Esophagus (tissue), 2 donors: ENCODE data around the gene LRMDA. TPM values are rescaled to one million over a fixed set of nuclear protein-coding genes. Genes with fewer than 3 reads are reported as not detected.

Source experiments
- H3K27ac ChIP-seq, 2 donors: one replicate each; pipeline ENCODE4 v1.5.1; 2013; ENCODE audit warnings: low read depth in 2 of 2, mild to moderate bottlenecking in 2 of 2, inconsistent platforms in 1 of 2, low read length in 1 of 2, moderate library complexity in 1 of 2
- H3K27me3 ChIP-seq, 2 donors: one replicate each; pipeline ENCODE4 v1.6.1; 2013; ENCODE audit warnings: low read length in 2 of 2, control low read depth in 1 of 2, mild to moderate bottlenecking in 1 of 2; ENCODE audit not compliant: insufficient read depth in 2 of 2, control insufficient read depth in 1 of 2
- H3K36me3 ChIP-seq, 2 donors: one replicate each; pipeline ENCODE4 v1.6.1; 2013; ENCODE audit warnings: low read length in 1 of 2; ENCODE audit not compliant: control insufficient read depth in 2 of 2, insufficient read depth in 2 of 2
- H3K4me1 ChIP-seq, 2 donors: one replicate each; pipeline ENCODE4 v1.6.1; 2013; ENCODE audit warnings: low read length in 1 of 2; ENCODE audit not compliant: control insufficient read depth in 2 of 2, insufficient read depth in 2 of 2
- H3K4me3 ChIP-seq, 2 donors: one replicate each; pipeline ENCODE4 v1.5.1; 2013; ENCODE audit warnings: low read length in 2 of 2, mild to moderate bottlenecking in 2 of 2, low read depth in 1 of 2, moderate library complexity in 1 of 2
- H3K9me3 ChIP-seq, 2 donors: one replicate each; pipeline ENCODE4 v1.6.1; 2013; ENCODE audit warnings: mild to moderate bottlenecking in 2 of 2, low read depth in 1 of 2, low read length in 1 of 2, moderate library complexity in 1 of 2; ENCODE audit not compliant: control insufficient read depth in 2 of 2, insufficient read depth in 1 of 2
- WGBS, 2 donors: extraction: QIAGEN DNeasy Blood & Tissue Kit; methylation state at CpG; one replicate each; pipeline ENCODE4 v1.1.7; 2013; 5-methylcytosine and 5-hydroxymethylcytosine counted together
- polyA plus RNA-seq, 2 donors: library from polyadenylated mRNA; stranded (reverse); fragments of 200-250 nt; gene quantifications; one replicate each; pipeline ENCODE4 v1.2.3, GENCODE V29; 2013
- donor health status: healthy with polysubstance abuse.
- donor health status: Bipolar disorder and iron deficiency.

LRMDA gene
- polyA plus RNA-seq, 2 donors: 1.8 to 4.0 TPM

DNA sequence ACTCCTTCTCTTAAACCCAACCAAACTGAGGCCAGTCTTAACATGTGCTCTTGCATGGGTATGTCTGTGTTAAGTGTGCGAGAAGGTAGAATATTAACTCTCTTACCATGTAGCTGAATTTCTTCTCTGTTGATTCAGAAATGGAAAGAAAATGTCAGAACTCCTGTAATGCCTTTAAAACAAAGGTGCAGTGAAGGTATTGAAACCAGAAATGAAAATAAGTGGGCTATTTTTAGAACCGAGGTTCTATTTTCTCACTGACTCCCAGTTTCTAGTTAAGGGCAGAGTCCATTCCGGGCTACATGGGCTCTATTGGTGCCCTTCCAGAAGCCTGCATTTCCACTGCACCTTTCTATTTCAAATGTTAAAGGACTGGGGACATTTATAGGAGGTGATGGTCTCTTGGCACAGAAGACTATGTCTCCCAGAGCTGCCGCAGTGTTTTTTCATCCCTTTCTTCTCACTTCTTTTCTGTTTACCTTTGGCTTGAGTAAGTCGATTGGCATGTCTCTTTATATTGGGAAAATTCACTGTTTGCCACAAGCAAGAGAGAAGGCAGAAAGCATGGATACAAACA, 174.9 kb downstream of the LRMDA start:
- no peaks in the 10 kb centered on the region for H3K4me1 ChIP-seq
- H3K9me3 ChIP-seq: no peaks in the 10 kb centered on the region
- no peaks in the 10 kb centered on the region for H3K27me3 ChIP-seq
- no peak overlapping the region for H3K4me3 ChIP-seq
- no peaks in the 10 kb centered on the region for H3K36me3 ChIP-seq
- no peak overlapping the region for H3K27ac ChIP-seq
- WGBS, 2 donors: 55 to 63% methylated on average over 5 of the region's 5 CpGs

DNA sequence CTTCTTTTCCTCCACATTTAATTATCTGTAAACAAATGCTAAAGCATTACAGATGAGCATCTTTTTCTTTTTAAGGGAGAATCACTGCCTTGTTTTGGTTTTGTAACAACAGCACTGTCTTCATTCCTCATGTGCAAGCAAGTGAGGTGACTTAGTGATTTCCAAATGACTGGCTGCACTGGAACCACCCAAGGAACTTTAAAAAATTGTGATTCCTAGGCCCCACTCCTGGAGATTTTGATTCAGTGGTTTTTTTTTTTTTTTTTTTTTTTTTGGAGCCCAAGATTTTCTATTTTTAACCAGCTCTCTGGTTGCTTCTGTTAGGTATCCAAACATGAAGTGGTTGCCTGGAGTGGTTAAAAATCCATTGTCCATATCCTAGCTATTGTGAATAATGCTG, 176.2 kb downstream of the LRMDA start:
- H3K36me3 ChIP-seq: no peaks in the 10 kb centered on the region
- no peaks in the 10 kb centered on the region for H3K27me3 ChIP-seq
- no peaks in the 10 kb centered on the region for H3K4me1 ChIP-seq
- no peaks in the 10 kb centered on the region for H3K9me3 ChIP-seq
- no peak overlapping the region for H3K4me3 ChIP-seq
- H3K27ac ChIP-seq: no peak overlapping the region

DNA sequence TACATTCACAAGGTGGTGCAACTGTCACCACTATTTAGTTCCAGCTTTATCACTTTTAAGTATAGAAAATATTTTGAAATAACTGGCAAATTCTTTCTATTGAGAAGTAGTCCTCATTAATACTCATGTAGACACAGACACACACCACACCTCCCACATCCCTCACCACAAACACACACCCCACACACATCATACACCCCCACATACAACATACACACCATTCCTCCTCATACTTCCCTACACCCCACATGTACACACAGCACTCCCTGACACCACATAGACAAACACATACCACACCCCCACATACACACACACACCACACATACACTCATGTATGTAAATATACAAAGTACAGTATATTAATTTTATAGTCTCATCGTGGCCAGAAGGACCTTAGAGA, 178.8 kb downstream of the LRMDA start:
- Histone ChIP-seq H3K27ac (no peak overlapping the region), H3K4me1 (no peaks in the 10 kb centered on the region), H3K36me3 (no peaks in the 10 kb centered on the region), H3K4me3 (no peak overlapping the region), H3K27me3 (no peaks in the 10 kb centered on the region), H3K9me3 (no peaks in the 10 kb centered on the region)
- WGBS, 2 donors: 11 to 44% methylated on average over 1 of the region's 1 CpG

DNA sequence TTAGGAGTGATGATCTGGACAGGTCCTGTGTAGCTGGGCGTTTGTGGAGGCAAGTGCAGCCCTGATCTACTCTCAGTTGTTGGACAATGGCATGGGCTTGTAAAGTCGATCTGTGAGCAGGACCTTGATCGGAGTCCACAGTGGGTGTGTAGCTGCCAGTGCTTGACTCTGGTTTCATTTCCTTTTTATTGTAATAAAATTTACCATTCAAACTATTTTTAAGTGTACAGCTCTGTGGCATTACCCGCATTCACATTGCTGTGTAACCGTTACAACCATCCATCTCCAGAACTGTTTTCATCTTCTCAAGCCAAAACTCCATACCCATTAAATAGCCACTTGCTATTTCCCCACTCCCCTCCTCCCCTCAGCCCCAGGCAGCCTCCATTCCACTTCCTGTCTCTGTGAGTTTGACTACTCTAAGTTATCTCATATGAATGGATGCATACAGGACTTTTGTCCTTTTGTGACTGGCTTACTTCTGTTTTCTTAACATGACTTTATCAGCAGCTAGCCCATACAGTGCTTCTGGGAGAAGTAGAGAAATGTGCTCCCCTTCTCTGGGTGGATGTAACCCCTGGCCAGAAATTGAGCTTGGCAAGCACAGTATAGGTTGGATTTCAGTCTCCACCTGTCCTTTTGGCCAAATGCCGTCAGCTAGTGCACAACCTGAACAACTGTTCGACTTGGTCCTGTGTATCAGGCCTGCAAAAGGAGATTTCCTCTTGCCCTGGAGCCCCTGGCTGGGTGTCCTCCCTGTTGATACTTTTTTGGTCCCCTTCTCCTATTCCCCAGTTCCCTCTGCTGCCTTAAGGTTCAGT, 180.0 kb downstream of the LRMDA start:
- Histone ChIP-seq H3K9me3 (no peaks in the 10 kb centered on the region), H3K4me3 (no peak overlapping the region), H3K4me1 (no peaks in the 10 kb centered on the region), H3K27me3 (no peaks in the 10 kb centered on the region), H3K36me3 (no peaks in the 10 kb centered on the region), H3K27ac (no peak overlapping the region)
- 84 to 87% methylated on average over 7 of the region's 7 CpGs for WGBS, 2 donors

DNA sequence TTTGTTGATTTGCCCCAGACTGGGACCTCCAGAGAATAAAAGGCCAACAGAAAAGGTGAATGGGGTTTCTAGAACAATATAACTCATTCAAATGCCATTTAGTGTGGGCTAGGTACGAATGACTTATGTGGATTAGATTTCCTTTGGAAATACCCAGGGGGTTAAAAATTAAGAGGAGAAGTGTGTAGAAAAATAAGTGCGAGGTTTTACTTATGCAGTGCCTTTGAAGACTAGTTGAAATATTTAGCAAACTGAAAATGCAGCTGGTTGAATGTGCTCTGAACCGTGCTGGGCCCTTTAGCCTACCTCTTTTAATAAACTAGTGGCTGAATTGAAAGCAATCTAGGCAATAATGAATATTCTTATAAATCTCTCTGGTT, 180.6 kb downstream of the LRMDA start:
- no peaks in the 10 kb centered on the region for H3K36me3 ChIP-seq
- H3K4me3 ChIP-seq: no peak overlapping the region
- no peaks in the 10 kb centered on the region for H3K9me3 ChIP-seq
- no peaks in the 10 kb centered on the region for H3K27me3 ChIP-seq
- H3K27ac ChIP-seq: no peak overlapping the region
- 77 to 84% methylated on average over 3 of the region's 3 CpGs for WGBS, 2 donors
- no peaks in the 10 kb centered on the region for H3K4me1 ChIP-seq

DNA sequence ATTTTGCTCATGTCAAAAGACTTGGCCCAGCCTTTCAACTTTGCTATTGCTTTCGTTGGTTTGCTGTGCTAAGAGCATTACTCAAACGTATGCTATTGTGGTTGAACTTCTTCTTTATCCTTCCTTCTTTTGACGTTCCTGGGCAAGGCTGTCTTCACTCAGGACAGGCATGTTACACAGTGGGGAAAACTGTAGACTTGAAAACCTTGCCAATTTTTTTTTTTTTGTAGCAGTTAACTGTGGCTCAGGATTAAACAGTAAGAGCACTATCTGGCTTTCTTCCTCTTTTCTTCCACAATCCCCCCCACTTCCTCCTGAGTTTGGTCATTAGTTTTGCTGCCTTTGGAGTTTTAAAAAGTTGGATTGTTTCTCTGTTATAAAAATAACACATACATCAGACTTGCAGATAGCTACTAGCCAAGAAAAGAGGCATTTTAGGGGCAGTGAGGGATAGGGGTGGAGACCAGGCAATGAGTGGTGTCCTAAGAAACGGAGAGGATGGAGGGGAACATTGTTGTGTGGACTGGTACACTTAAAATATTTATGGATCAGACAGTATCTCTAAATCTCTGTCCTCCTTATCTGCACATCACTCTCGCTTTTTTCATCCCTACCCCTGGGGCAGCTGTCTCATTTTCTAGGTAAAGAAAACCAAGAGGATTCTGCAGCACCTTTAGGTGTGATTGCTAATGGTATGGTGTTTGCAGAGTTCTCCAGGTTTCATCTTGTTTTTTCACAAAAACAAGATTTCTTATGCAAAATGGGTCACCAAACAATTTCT, 181.7 kb downstream of the LRMDA start:
- Histone ChIP-seq H3K4me1 (no peaks in the 10 kb centered on the region), H3K4me3 (no peak overlapping the region), H3K27ac (no peak overlapping the region), H3K27me3 (no peaks in the 10 kb centered on the region), H3K9me3 (no peaks in the 10 kb centered on the region), H3K36me3 (no peaks in the 10 kb centered on the region)
- 34 to 40% methylated on average over 5 of the region's 5 CpGs for WGBS, 2 donors

DNA sequence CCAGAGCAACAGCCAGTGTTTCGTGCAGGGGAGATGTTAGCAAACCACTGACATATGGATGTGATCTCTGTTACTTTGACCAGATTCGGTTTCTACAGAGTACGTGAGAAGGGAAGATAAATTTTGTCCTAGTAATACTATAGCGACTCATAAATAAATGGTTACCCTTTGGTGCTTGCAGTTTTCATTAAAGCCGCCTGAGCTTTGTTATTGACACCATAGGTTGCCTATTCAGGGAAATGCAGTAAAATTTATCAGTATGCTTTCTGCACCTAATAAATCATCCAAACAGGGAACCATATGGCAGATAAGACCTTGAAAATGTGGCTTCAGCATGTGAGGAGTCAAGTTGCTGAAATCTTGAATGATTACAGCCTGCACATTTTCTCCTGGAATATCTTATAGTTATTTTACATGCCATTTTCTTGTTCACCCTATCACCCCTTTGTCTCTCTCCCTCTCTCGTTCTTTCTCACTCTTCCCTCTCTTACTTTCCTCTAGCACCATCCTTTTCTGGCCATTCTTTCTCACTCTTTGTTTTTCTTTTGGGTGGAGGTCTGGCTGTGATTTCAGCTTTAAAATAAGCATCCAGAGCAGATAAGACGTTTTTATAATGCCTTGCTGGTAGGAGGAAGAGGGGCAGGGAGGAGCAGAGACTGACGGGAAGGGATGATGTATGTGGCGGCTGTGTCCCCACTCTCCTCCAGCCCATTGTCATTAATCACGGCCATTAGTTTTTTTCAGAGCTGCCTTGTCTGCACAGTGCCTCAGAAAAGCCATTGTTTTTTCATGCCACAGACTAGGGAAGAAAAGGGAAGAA, 182.5 kb downstream of the LRMDA start:
- Histone ChIP-seq H3K27ac (no peak overlapping the region), H3K4me3 (no peak overlapping the region), H3K27me3 (no peaks in the 10 kb centered on the region), H3K36me3 (no peaks in the 10 kb centered on the region), H3K4me1 (no peaks in the 10 kb centered on the region), H3K9me3 (no peaks in the 10 kb centered on the region)
- 53 to 62% methylated on average over 10 of the region's 10 CpGs for WGBS, 2 donors

DNA sequence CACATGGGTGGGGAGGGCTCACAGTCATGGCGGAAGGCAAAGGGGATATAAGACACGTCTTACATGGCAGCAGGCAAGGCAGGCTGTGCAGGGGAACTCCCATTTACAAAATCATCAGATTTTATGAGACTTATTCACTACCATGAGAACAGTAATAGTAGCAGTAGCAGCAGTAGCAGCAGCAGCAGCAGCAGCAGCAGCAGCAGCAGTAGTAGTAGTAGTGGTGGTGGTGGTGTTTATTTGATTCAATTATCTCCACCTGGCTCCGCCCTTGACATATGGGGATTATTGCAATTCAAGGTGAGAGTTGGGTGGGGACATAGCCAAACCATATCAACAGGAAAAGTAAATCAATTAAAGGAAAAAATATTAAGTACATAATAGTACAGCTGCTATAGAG, 184.7 kb downstream of the LRMDA start:
- no peak overlapping the region for H3K4me3 ChIP-seq
- H3K27me3 ChIP-seq: no peaks in the 10 kb centered on the region
- no peaks in the 10 kb centered on the region for H3K9me3 ChIP-seq
- H3K4me1 ChIP-seq: no peaks in the 10 kb centered on the region
- 84 to 94% methylated on average over 3 of the region's 3 CpGs for WGBS, 2 donors
- H3K27ac ChIP-seq: no peak overlapping the region
- no peaks in the 10 kb centered on the region for H3K36me3 ChIP-seq

DNA sequence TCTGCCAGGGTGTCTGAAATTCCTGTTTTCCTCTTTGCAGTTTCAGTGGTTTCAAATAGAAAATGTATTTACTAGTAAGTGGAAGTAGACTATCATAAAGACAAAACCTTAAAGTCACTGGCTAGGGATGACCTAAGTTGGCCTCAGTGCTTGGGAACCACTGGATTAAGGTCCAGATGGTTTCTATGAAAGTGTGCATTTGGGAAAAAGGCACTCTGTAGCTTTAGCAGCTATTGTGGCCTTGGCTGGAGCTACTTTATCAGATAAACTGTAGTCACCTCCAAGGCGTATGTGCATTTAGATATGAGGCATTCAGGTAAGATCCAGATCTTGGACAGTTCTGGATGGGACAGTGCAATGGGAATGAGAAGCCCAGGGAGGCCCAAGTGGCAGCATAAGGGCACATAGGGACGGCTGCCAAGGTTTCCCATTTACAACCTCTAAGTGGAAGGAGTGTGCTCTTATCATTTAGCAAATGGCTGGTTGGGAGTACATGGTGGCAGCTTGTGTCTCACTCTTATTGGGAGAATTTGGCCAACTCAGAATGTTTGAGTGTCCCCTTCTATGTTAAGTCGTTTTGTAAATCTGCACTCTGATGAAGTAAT, 185.6 kb downstream of the LRMDA start:
- H3K4me1 ChIP-seq: no peaks in the 10 kb centered on the region
- no peaks in the 10 kb centered on the region for H3K36me3 ChIP-seq
- no peak overlapping the region for H3K4me3 ChIP-seq
- no peaks in the 10 kb centered on the region for H3K9me3 ChIP-seq
- WGBS, 2 donors: 69 to 84% methylated on average over 3 of the region's 3 CpGs
- H3K27ac ChIP-seq: no peak overlapping the region
- no peaks in the 10 kb centered on the region for H3K27me3 ChIP-seq
